Embryonic facial prominence (tissue), 1 donor: ENCODE measurements around the gene AIF1.
A peak's percentile ranks its signal among the peaks of the same experiment; 100 is the strongest.
"Not testable (repeated sequence)": the region's sequence is repeated elsewhere in the genome, so short reads cannot be mapped to it uniquely, and the experiment has no call there.

ENCODE experiments used
- DNase-seq: peaks from one replicate; pipeline ENCODE4 v3.0.0-alpha.2; 2016; ENCODE audit errors: extremely low spot score

AIF1 gene

DNA sequence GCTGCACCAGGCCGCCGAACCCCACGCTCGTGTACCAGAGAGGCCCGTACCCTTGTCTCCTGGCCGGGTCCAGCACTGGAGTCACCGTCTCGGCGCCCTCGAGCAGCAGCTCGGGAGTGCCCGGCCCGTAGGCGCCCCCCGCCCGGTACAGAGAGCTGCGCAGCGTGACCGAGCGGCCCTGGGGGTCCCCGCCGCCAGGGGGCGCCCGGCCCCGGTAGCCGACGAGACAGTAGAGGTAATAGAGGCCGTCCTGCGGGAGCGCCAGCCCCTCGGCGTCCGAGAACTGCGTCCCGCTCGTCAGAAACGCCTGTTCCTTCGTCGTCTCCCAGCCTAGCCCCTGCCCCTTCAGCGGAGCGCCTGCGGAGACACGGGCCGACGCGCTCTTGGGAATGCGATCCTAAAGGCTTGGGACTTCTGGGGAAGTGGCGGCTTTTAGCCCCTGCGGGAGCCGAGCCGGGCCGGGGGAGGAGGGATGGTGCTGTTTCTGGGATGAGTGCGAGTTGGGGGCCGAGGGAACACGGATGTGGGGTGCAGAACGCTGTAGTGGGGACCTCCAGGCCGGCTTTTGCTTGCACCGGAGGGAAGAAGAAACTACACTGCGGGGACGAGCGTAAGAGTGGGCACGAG lies 34.1 kb upstream of the AIF1 start:
- DNase-seq, result peak; percentile 42

DNA sequence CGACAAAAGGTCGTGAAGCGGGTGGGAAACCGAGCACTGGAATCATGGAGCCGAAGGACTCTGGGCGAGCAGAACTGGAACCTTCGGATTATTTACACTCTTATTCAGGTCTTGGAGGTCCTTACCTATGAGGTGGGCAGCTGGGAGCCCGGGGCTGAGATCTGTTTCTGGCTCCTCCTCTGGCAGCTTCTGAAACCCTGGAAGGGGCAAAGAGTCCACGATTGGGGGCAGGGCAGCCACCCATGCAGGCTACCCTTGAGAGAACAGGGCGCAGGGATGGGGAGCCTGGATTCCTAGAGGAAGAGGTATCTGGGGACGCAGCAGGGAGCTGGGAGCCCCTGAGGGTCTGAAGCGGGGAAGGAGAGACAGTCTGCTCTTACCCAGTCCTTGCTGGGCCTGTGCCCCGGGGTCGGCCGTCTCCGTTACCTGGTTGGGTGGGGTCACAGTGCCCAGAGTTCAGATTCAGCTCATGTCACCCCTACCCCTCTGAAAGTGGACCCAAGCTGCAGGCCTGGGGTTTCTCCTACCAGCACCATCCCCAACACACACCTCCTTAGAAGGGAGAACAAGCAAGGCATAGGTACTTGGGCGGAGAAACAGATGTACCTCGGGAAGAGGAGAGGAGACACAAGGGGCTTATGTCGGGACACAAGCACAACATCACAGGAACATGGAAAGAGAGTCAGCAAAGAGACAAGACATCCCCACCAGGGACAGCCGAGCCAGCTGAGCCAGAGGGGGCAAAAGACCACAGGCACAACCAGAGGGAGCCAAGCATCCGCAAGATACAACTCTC lies 33.4 kb upstream of the AIF1 start:
- DNase-seq, result no peak

DNA sequence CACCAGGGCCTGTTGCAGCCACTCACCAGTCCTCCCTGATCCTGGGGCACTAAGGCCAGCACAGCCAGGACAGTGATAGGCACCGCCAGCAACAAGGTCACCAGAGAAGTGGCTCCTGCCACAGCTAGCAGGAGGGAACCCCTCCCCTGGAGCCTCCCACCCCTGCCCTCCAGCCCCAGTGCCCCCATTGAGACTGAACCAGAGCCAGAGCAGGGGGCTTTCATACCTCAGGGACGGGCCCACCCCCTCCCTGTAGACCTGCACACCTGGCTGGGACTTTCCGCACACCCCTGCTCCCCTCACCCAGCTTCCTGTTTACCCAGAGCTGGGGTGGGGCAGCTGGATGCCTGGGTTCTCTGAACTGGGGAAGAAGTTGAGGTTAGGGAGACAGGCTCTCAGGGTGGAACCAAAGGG lies 32.8 kb upstream of the AIF1 start, which contains the start of gene LTB:
Gene LTB, minus strand, starts transcription at position 195 of the 414 bp plus-strand sequence. Its CDS starts 7 bp downstream, at position 188.
- DNase-seq, result no peak

DNA sequence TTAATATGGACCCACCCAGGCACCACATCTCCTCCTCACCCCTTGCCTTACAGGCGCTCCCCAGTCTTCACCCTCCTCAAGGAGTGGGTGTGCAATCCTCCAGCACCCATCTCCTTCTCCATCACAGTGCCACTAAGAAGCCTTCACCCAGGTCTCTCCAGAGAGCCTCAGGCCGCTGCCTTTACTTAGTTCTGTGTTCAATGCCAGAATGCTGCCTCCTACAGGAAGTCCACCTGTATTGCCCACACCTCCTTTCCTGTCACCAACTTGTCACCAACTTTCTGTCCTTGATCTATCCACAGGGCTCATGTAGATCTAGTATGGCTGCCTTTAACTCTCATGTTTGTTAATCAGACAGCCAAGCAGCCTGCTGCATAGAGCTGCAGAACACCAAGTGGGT lies 29.5 kb upstream of the AIF1 start:
- DNase-seq, result no peak

DNA sequence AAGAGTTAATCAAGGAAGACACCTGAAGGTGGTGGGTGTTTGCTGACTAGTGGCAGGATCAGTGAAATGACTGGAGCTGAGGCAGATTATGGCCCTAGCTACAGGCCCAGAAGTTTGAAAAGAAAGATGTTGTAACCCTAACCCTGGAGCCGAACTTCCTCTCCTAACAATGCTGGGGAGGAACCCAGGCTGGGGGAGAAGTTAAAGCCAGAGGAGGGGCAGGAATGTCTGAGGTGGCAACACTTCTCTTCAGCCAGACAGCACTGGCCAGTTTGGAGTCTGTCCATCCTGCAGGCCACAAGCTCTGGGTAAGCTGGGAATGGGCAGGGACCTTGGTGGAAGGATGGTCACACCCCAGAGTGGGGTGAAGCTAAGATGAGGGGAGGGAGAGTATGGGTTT lies 29.0 kb upstream of the AIF1 start, which contains the start of gene LST1:
Gene LST1, plus strand, starts transcription at position 270 of the 400 bp plus-strand sequence. CDS start 1,023 bp downstream, outside the sequence.
- no peak for DNase-seq

DNA sequence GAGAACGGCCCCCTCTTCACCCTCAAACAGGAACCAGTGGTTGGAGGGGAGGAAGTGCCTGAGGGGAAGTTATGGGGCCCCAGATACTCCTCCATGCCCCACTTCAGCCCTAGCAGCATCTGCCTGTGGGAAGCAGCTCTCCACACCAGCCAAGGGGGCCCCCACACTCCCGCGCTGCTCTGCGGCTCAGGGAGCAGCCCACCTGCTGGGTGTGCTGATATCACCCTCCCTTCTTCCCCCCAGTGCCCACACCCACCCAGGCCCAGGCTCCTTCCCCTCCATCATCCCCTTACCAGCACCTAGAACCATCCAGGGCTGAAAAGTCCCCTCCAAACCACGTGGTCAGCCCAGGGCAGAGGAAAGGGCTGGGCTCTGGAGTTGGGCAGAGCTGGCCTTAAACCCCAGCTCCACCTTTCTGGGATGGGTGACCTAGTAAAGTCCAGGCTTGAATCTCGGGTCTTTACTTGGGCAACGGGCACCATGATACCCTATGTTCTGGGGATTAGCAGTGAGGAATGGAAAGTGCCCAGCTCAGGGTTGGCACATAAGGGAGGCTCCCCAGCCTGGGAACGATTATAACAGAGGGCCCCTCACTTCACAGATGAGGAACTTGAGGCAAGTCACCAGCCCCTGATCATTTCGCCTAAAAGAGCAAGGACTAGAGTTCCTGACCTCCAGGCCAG lies 28.3 kb upstream of the AIF1 start:
- no peak for DNase-seq

DNA sequence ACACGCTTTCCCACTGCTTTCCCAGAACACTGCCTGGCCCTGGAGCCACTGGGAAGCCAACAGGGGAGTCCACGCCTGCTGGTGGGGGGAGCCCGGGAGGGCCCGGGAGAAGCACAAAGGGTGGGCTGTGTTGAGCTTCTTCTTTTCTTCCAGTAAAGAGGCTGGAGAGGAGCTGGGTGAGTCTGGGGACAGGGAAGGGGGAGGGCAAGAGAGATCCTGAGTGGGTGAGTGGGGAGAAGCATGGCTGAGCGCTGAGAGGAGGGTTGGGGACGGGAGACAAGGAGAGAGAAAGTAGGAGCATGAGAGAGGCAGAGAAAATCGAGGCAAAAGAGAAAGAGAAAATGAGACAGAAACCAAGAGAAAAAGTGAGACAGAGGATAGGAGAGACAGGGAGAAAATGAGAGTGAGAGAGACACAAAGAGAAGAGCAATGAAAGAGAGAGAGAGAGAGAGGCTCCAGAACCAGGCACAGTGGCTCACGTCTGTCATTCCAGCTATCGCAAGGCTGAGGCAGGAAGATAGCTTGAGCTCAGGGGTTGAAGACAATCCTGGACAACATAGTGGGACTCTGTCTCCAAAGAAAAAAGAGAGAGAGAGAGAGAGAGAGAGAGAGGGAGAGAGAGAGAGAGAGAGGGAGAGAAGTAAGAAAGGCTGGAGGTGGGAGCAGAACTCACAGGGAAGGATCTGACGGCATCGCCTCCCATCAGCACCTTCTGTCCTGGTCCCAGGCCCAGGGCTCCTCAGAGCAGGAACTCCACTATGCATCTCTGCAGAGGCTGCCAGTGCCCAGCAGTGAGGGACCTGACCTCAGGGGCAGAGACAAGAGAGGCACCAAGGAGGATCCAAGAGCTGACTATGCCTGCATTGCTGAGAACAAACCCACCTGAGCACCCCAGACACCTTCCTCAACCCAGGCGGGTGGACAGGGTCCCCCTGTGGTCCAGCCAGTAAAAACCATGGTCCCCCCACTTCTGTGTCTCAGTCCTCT lies 26.9 kb upstream of the AIF1 start:
- no peak for DNase-seq

DNA sequence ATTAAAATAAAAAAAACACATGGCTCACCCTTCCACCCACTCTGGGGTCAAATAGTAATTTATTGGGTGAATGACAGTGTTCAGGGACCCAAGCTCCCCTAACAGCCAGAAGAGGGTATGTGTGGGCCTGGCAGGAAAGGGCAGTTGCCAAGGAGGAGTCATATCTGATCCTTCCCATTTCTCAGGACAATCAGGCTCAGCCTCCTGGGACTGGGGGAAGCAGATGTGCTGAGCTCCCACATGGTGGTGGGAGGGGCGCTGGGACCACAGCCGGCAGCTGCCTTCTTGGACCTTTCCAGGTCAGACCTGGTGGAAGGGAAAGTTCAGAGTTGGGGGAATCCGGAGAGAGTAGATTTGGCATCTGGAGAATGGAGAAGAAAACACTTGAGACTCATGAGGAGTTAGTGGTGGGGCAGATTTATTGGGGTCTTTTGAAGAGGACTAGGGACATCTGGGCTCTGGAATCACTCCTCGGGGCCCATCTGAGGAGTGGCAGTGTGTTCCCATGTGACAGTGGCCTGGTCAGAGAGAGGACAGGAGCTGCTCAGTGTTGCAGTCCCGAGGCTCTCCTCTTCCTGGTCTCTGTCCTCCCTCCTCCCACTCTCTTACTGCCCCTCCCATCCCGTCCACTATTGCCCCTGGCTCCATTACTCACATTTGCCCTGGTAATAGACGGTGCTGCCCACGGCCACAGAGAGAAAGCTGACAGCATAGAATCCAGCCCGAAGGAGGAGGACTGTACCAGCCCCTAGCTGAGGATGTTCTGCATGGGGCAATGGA lies 26.0 kb upstream of the AIF1 start:
- DNase-seq, result no peak

DNA sequence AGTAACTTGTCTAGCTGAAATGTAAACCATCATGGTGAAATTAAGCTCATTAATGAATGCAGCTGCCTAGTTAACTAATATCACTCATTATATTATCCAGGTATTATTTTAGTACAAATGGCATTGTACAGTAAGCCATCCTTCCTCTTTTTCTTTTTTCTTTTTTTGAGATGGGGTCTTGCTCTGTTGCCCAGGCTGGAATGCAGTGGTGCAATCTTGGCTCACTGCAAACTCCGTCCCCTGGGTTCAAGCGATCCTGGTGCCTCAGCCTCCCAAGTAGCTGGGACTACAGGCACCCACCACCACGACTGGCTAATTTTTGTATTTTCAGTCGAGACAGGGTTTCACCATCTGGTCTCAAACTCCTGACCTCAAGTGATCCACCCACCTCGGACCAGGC lies 24.3 kb upstream of the AIF1 start:
- DNase-seq, result not testable (repeated sequence)

DNA sequence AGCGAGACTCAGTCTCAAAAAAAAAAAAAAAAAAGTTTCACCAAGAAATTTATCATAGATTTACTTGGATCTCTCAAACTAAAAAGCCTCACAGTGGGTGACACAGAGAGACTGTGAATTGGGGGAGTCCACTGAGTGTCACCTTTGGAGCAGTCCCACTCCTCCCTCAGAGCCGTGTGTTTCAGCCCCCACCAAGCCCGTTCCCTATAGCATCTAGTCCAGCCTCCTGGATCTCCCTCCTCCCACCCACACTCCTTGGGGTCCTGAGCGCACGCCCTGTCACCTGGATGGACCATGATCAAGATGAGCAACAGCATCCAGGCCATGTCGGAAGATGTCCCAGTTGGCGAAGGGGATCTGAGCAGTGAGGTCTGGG lies 22.6 kb upstream of the AIF1 start:
- no peak for DNase-seq

DNA sequence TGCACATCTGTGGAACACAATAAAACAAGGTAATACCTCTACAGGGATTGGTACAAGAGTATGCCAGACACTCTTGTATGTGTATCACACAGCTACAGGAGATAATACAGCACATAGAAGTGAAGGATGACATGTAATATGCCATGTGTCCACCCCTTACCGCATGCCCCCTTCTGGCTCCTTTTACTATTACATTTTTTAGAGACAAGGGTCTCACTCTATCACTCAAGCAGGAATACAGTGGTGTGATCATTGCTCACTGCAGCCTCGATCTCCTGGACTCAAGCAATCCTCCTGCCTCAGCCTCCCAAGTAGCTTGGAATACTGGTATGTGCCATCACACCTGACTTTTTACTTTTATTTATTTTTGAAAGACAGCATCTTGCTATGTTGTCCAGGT lies 18.0 kb upstream of the AIF1 start:
- no peak for DNase-seq

DNA sequence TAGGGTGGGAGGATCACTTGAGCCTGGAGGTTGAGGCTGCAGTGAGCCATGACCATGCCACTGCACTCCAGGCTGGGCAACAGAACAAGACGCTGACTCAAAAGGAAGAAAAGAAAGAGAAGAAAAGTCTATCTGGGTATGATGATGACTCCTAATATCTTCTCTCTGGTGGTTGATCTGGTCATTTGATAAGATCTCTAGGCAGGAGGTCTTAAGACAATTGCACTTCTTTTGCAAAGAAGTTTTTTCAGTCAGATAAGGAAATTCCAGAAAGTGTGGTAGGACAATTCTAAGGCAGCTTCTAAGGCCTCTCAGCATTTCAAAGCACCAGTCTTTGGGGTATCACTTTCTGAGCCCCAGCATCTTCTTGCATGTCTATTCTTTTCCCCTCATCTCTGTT lies 7.7 kb upstream of the AIF1 start:
- no peak for DNase-seq

DNA sequence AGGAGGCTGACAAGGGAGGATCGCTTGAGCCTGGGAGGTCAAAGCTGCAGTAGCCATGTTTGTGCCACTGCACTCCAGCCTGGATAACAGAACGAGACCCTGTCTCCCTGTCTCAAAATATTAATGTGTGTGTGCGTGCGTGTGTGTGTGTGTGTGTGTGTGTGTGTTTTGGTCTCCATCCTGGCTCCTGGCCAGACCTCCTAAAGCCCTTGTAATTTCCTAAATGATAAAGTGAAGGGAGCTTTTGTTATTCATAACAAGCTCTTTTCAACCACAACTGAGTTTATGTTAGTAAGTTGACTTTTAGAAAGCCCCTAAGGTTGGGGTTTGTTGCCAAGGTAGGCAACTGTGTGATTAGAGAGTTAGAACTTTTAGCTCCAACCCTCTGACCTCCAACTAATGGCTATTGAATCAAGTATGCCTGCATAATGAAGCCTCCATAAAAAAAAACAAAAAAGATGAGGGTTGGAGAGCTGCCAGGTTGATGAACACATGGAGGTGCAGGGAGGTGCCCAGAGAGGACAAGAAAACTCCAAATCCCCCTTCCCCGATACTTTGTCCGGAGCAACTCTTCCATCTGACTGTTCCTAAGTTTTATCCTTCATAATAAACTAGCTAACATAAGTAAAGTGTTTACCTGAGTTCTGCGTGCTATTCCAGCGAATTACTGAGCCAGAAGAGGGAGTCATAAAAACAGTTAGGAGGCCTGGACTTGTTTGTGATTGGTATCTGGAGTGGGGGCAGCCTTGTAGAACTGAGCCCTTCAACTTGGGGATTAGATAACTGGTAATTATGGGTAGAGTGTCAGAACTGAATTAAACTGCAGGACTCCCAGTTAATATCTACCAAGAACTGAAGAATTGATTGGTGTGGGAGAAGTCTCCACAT lies 5.3 kb upstream of the AIF1 start:
- no peak for DNase-seq

DNA sequence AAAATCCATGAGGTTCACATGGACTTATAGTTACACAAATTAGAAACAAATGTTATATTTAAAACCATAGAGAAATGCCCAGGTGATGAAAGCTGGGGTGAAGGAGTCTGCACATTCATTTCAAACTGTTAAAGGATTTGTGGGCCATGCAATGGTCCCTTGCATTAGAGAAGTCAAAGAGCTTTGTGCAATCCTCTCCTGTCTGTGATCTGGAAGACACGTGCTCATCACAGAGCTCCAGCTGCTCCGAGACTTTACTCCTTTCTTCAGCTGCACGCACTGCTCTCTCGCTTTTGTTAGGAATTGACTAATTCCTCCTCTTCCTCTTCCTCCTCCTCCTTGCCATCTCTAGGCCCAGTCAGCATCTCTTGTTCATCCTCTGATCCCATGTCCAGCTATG lies 4.1 kb upstream of the AIF1 start:
- no peak for DNase-seq

DNA sequence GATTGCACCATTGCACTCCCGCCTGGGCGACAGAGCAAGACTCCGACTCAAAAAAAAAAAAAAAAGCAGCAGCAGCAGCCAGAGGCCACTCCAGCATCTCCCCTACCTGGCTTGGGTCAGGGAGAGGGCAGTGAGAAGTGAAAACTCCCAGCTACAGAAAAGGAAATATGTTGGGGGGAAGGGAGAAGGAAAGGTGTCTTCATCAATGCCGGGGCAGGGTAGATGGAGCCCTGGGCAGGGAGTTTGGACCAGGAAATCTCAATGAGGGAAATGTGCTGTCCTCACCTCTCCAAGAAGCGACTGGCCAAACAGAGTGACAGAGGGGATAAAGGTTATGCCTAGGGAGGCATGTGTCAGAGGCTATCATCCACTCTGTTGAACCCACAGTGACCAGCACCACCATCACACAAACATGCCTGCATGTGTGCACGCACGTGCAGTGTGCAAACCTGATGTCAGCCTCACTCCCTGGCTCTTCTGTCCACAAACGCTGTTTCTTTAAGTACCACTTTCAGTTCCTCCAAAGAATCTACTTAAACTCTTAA lies 887 bp upstream of the AIF1 start:
- DNase-seq, result no peak

DNA sequence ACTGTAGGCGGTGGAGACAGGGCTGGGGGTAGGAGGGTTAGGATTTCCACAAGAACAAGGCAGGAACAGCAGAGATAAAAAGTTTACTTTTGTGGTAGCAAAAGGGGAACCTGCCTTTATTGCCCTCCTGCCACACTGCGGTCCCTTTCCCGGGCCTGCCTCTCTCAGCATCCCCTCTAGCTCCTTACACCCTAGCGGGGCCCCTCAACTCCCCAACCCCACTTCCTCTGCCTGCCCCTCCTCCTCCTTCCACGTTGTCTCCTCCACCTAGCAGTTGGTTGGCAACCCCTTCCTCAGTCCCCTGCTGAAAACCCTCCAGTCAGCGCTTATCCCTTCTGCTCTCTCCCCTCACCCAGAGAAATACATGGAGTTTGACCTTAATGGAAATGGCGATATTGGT lies 714 bp downstream of the AIF1 start:
- DNase-seq, result no peak

DNA sequence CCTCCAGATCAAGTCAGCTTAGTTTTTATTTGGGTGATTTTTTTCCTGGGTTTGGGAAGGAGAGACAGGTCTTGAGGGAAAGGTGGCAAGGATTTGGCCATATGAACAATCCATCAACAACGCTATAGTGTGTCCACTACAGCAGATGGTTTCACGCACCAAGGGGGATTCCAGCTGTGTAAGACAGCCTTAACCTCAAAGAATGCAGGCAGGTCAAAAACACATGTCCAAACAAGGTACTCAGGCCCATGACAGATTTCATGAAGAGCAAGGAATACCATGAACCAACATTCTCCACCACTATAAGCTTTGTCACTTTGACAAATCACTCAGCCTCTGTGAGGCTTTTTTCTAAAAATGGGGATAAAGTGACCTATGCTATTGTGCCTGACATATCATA lies 2.0 kb downstream of the AIF1 start:
- DNase-seq, result no peak

DNA sequence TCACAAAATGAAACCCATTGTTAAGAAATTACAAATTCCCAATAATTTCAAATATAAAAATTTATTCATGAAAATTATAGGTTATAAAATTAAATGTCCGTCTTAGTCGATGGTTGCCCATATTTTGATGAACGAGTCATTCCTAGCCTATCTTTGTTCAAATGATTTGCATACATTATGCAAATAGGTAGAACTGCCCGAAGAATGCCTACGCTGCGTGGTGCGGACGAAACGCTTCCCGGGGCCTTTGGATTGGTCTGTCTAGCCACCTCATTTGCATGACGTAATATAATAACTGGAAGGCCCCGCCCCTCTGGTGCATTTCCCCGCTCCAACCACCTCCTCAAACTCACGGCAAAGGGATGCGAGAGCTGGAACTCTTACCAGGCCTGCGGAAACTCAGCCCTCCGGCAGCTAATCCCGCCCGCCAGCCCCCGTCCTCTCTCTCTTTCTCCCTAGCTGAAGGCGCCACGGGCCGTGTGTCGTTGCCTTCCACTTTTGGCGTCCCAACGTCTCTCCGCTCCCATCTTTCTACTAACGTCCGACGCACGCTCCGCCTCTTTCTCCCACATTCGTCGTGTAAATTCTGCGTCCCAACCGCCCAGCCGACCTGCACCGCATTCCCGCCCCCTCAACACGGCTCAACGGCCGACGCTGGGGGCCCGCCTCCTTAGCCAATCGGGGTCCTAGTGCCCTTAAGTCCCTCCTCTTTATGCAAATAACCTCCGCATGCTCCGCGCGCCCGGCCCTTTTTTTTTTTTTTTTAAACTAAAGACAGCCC lies 5.0 kb downstream of the AIF1 start:
- DNase-seq, result peak; percentile 98
